HT-29 (cell line): ENCODE results near the gene EEF1G. TPM values are rescaled to one million over a fixed set of nuclear protein-coding genes. Genes with fewer than 3 reads are reported as not detected.
"Not testable (repeated sequence)": the region's sequence is repeated elsewhere in the genome, so short reads cannot be mapped to it uniquely, and the experiment has no call there.

Experiments
- DNase-seq: peaks from one replicate; pipeline ENCODE4 v3.0.0-alpha.2; 2015; ENCODE audit warnings: low spot score
- total RNA-seq: library from RNA; depleted of rRNA; stranded (reverse); fragments of >200 nt; shearing (Covaris generic); gene quantifications from 2 replicates; pipeline ENCODE4 v1.2.3, GENCODE V29; 2014

EEF1G gene
- total RNA-seq, 1 experiment from 2014 or later, result 1,945 TPM

DNA sequence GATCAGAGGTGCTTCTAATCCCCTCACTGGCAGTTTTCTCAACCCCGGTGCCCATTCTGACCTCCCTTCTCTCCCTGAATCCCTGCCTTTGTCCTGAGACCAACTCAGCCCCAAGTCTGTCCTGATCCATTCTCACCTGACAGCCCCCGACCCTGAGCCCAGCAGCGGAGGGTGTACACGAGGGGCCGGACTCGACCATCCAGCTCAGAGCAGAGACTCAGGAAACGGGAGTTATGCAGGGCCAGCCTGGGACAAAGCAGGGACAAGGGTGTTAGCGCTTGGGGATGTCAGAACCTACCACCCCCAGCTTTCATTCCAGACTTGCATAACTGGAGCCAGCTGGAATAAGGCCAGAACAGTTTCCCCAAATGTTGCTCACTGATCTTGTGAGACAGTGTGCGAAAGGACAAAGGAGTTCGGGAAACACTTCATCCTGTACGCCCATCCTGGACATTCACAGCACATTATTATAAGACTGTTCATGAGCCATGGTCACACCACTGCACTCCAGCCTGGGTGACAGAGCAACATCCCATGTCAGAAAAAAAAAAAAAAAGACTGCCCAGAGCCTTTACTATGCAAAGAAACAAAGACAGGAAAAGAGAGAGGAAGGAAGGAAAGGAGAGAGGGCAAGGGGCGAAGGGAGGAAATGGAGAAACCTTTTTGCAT is 3.5 kb upstream of the EEF1G start:
- DNase-seq, result no peak

DNA sequence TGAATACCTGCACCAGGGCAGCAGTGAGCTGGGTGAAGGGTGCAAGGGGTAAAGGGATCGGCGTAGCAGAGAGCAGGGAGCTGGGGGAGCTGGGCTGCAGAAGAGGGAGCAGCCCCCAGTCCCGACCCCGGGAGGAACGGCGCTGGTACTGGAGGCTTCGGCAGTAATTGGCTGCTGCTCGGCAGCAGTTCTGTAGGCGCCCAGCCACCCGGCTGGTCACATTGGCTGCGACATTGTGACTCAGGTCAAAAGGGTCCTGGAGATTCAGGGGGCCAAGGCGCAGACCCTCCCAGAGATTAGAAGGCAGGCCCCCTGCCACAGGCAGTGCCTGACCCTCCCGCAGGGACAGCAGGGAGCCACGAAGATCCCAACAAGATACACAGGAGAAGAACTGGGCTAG is 2.1 kb upstream of the EEF1G start:
- DNase-seq, result no peak

DNA sequence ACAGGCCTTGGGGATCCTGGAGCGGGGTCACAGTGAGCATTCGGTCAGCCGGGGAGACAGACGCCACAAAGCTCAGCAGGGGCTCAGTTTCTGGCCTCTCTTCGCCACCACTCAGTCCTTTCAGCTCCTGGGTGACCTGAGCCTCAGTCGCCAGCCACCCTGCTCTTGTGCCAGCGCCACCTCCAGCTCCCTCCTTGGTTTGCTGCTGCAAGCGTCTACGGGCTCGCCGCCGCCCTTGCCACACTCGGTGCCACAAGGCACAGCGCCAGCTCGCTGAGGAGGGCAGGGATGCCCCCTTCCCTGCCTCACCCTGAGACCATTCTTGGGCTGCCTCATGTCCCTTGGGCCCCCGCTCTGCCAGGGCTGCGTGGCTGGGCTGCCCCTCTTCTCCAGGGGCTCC is 1.5 kb upstream of the EEF1G start:
- DNase-seq, result peak; percentile 58

DNA sequence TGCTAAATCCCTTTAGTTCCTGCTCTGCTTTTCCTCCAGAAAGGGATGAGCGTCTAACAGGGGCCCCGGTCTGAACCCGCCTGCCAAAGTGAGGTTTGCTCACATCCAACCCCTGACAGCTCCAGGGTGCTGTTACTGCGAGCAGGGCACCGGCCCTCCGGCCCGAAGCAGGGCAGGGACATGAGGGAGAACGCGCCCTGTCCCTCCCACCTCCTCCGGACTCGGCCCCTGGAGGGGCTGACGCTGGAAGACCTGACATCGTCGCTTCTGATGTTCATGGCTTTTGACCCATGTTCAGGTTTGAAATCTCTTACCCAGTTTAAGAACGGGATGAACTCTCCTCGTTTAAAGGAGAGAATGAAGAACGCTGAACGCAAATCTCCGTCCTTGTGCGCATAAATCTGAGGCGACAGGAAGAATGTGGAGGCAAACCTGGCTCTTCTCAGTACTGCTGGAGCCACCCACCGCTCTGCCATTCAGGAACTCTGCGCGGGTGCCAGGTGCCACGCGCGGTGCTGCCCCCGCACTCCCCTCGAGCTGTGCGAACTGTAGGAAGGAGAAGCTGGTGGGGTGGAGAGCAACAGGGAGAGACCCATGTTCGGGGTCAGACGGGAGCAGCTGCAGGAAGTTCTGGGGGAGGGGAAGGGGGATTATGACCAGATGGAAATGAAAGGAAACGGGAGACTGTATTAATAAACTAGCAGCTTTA is 826 bp upstream of the EEF1G start:
- DNase-seq, result peak; percentile 68

DNA sequence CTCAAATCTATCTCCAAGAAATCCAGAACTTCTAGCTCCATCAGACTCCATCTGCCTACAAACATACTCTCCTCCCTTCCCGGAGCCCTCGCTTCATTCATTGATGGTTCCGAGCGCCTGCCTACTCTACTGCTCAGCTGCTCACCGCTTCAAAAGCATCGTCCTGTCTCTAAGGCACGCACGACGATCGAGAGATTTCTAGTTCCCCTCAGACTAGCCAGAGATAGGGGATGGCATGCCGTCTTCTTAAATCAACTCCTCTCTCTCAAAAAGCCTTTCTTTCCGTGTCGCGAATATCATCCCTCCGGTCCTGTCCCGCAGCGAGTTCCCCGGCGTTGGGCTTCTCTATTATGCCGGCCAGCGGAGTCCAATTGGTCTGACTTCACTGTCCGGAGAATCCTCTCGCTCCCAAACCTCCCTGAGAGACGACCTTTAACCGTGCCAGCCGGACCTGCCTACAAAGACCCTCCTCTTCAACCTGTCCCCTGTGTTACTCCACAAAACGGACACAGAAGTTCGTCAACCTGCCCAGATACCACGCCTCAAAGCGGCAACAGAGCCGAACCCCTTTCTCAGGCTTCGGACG is 592 bp downstream of the EEF1G start:
- DNase-seq, result peak; percentile 53

DNA sequence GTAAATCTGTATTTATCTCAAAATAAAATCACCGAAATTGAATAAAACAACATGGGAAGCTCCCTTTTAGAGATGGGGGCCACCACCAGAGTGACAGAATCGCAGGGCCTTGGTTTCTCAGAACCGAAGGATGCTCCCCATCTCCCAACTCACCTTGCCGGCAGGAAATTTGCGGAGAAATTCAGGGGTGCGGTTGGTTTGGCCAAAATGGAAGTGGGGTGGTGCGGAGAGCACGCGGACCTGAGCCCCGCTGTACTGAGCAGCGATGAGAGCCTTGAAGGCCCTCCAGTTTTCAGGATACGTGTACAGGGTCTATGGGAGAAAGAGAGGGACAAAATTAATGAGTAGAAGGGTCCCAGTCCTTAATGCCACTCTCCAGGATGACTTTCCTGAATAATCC is 1.3 kb downstream of the EEF1G start:
- no peak for DNase-seq

DNA sequence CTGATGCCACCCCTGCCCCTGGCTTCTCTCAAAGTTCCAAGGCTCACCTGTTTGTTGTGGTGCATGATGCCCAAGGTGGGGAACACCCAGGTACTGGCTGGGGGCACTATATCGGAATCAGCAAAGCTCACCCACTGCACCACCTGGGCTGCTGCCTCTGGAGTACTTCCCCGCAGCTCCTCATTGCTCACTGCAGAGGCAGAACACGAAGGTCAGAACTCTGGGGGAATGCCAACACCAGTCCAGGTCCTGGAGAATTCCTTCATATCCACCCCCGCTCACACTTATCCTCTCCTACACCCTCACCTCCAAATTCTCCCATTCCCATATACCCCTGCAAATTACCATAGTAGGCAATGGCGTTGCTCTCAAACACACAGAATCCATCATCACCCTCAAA is 2.2 kb downstream of the EEF1G start:
- not testable (repeated sequence) for DNase-seq

DNA sequence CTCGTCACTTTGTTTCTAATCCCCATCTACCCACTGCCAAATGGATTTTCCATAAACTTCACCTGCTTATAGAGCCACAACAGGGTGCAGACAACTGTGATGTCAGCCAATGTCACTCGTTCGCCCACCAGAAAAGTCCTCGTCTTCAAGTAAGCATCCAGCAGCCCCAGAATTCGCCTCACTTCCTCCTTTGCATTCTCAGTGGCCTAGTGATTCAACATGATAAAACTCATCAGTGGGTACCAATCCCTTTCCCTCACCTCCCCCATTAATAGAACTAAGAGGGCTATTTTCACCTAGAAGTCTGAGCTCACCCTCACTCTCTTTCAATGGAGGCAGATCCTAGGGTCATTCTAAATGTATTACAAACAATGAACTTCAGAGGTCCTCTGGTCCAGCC is 2.8 kb downstream of the EEF1G start:
- DNase-seq, result not testable (repeated sequence)

DNA sequence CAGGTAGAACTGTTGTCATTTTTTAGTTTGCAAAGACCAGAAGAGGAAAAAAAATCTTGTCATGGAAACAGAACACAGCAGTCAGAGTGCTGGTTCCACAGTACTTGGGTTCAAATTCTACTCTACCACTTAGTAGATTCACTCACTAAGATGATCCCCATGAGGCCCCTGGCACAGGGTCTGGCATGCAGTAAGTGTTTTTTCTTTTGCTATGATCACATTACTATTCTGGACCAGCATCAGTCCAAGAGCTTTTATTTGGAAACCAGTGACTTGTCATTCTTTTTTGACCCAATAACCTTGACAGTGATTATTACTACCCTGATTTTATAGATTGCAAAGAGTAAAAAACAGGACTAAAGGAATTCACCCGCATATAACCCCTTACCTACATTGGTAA is 4.1 kb downstream of the EEF1G start:
- DNase-seq, result no peak

DNA sequence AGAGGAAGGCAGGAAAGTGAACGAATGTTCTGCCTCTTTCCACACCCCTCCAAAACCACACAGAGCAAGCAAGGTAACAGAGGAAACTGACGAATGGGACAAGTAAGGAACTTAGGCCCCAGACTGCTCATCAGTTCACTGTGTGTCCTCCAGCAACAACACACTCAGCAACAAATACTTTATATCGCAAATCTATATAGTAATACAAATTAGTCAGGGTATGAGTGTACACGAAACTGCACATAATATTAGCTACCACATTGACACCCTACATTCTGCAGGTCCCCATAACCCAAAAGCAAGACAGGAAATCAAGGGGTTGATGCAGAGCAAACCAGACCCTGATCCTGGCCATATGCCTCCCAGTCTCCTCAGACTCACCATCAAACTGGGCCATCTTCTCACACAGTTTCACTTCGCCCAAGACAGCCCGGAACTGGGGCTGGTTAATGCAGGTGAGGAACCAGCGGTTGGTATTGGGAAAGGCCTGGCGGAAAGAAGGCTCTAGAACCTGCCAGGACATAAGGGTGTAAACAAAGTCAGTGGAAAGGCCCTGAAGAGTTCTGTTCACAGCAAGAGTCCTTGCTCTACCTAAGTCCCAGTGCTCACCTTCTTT is 6.6 kb downstream of the EEF1G start:
- no peak for DNase-seq

DNA sequence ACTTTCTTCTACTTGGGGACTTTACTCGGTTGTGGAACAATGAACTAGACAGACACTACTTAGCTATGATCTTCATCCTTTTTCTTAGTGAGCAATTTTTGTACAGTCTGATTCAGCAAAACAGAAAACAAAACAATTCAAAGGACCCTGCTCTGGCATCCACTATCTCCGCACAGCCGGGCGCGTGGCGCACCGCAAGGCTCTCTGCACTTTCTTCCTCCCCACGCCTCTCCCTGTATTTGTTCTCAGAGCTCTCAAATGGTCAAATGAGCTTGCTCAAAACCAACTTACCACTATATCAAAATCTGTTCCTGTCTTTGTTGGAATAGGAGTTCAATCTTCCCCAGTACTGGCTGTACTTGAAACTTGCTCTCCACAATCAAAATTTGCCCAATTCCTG is 7.4 kb downstream of the EEF1G start:
- no peak for DNase-seq

DNA sequence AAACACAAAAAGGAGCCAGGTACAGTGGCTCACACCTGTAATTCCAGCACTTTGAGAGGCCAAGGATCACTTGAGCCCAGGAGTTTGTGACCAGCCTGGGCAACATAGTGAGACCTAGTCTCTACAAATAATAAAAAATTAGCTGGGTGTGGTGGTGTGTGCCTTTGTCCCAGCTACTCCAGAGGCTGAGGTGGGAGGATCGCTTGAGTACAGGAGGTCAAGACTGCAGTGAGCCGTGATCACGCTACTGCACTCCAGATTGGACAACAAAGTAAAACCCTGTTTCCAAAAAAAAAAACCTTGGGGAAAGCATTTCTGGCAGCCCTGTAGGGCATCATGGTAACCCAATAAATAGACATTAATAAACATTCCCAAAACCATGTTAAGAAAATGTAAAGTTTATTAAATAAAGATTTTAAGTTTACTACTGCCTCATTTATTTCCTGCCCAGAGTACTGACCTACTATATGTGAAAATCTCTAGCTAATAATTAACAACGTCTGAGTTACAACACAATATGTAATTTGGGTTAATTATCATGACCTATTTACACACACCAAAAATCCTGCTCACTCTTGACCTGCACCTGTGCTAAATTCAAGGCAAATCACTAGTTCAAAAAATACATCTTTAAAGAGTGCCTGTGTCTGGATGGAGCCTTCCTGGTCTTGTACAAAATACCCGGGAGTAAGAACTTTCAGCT is 8.4 kb downstream of the EEF1G start:
- DNase-seq, result no peak

DNA sequence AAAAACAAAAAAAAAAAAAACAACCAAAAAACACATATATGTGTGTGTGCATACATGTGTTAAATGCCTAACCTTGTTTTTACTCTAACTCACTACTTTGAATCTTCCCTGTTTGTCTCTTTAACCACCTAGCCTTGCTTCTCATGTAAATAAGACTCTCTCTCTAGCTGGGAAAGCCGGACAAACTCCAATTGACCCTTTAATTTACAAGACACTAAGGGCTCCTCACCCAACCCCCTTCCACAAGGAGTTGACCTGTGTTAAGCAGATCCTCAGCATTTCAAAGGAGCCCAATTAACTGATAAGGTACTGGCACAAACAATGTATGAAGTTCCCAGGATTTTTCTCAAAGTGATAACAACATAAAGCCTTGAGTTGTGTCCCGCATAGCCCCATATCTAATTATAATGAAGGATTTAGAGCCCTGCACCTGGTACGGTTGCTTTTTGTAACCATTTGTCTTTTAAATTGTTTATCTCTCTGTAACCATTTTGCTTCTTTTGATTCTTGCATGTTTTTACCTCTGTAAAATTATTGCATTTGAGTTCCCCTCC is 11.9 kb downstream of the EEF1G start:
- DNase-seq, result not testable (repeated sequence)

DNA sequence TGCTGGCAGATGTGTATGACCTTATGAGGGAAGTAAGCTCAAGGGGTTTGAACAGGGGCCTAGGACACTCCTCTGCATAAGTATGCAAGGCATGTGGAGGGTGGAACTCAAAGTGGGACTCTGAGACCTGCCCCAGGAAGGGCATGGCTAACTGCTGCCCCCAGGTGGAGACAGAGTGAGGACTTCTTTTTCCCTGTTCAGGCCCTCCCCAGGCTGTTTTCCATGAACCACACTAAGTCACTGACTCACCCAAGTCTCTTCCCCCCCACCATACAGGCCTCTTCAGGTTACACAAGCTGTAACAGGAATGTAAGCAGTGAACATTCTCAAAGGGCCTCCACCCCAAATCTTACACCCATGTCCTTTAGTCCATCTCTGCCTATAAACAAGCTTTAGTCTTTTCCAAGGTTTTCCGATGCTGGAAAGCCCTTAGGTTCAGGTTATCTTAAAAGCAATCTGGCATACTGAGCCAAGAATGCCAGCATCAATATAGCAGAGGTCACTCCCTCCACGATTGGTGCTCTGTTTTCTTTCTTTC is 13.1 kb downstream of the EEF1G start:
- DNase-seq, result peak; percentile 99

DNA sequence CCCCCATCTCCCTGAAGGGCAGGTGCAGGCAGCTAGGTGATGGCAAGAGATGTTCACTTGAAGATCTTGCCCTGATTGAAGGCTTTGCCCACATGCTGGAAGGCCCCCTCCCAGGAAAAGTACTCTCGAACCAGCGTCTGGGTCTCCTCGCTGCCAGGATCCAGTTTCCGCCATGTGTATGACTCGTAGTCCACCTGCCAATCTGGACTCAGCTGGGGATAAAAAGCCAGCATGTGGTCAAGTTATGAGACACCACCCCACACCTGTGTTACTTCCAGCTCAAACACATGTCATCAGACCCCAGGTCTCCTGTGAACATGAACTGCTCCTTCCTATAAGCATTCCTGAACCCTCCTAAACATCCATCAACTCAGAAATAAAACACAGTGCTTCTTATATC is 14.1 kb downstream of the EEF1G start:
- not testable (repeated sequence) for DNase-seq

DNA sequence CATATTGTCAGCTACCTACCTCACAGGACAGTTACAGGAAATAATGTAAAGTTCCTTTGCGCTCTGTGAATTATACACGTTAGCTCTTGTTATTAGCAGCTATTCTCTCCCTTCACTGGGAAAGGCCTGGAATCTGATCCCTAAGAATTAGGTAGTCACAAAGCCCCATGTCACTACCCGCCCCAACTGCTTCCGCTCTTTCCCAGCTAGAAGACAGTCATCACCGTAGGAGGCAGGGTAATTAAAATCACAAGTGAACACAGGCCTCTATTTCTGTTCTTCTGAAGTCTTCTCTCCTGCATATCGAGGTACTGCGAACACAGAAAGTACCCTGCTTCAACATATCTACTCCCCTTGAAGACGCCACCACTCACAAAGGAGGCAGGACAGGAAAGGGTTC is 14.5 kb downstream of the EEF1G start:
- no peak for DNase-seq

DNA sequence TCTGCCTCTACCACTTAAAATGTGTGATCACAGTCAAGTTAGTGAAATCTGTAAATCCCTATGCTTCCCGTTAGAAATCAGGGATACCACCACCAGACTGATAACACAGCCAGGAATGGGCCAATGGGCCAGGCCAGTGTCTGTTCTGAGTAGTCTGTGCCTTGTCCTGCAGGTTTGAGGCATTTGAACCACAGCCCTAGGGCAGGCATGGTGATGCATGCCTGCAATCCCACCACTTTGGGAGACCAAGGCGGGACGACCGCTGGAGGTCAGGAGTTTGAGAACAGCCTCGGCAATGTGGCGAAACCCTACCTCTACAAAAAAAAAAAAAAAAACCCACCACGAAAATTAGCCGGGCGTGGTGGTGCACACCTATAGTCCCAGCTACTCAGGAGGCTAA is 15.0 kb downstream of the EEF1G start:
- no peak for DNase-seq

DNA sequence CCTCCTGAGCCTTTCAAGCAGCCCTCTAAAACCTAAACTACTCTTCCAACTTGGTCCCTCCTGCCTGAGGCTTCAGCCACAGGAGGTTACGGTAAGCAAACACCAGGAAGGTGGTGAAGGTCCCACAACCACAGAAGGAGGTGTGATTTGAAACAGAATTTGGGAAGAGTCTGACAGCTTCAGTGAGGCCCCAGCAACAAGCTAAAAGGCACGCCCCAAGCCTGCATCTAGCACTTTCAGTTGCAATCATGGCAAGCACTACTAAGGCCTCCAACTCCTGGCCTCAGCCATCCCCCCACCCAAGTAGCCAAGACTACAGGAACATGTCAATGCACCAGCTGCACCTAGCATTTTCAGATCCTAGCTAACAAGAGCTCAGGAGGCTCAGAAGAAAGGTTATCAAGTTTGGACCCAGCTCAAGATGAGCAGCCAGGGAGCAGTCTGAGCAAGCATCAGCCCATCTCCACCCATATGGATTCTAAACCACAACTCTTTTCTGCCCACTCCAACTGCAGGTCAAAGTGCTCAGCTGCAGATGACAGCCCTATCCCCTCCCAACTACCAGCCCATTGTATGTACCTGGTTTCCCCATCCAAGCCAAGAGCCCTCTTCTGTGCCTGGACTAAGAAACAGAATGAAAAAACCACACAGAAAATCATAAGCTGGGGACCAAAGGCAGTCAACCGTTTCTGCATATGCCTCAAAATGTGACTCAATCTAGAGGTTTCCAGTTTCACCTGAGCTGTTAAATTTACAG is 16.6 kb downstream of the EEF1G start:
- peak; percentile 69 for DNase-seq

DNA sequence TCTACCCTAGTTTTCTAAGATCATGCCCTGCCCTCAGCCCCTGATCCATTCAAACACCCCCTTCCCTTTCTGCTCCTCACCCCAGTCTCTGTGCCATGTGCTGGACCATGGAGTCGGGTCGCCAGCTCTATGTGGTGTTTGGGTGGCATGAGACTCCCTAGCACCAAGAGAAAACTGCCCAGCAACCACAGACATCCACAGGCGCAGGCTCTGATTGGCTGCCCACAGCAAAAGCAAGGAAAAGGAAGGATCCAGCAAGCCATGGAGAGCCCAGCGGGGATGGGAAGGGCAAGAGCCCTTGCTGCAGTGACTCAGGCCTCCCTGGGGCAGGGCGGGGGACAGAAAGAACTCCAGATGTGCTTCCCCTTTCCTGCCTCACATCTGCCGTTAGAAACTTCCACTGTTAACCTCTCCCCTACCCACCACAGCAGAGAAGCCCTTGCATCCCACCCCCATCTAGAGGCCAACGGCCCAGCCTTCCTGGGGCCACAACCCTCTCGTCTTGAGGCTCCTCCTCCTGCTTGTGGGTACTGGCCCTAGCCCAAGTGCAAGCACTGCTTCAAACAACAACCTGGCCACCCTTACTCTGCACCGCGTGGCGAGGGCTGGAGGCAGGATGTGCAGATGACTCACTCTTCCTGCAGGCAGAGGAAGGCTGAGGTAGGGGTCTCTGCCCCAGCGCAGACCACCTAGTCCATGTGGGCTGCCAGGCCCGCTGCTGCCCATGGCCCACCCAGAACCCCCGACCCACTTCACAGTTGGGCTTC is 17.4 kb downstream of the EEF1G start:
- DNase-seq, result peak; percentile 97
